ENCODE data around the gene KLHL6. TPM values are rescaled to one million over a fixed set of nuclear protein-coding genes. Genes with fewer than 3 reads are reported as not detected.

KLHL6 gene
- total RNA-seq, 2 donors from 2014 or later: 0.41 to 1.4 TPM

DNA sequence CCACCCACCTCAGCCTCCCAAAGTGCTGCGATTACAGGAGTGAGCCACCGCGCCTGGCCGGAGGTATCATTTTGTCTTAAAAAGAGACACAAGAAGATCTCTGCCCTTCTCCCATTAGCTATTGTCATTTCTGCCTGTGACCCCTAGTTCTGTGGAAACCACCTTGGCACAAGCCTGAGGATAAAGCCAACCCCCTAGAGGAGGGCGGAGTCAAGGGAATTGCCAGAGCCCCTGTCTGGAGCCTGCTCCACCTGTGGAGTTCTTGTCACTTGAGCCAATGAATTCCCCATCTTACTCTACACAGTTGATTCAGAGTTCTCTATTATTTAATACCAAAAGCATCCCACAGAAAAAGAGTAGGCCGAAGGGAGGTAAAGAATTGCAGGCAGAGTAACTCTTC, 34.9 kb upstream of the KLHL6 start:
- no peaks in the 10 kb centered on the region for H3K9me3 ChIP-seq
- H3K4me1 ChIP-seq: peaks cover 0 to 11% of the 10 kb centered on the region in 2 donors
- no peak overlapping the region for H3K27ac ChIP-seq
- no peak for DNase-seq (ENCODE audit: low spot score)
- no peak for TF ChIP-seq CTCF (IDR thresholded peaks at IDR 0.05)
- H3K27me3 ChIP-seq: no peaks in the 10 kb centered on the region
- H3K4me3 ChIP-seq: no peak overlapping the region
- no peaks in the 10 kb centered on the region for H3K36me3 ChIP-seq

GRCh38 chr3:183587336-183587735, 31.8 kb upstream of the KLHL6 start:
- Histone ChIP-seq H3K36me3 (no peaks in the 10 kb centered on the region), H3K4me1 (peaks cover 0 to 42% of the 10 kb centered on the region in 2 donors), H3K27me3 (no peaks in the 10 kb centered on the region), H3K9me3 (no peaks in the 10 kb centered on the region), H3K4me3 (no peak overlapping the region), H3K27ac (no peak overlapping the region)
- TF ChIP-seq CTCF (IDR thresholded peaks at IDR 0.05): no peak
- DNase-seq (ENCODE audit: low spot score): no peak

DNA sequence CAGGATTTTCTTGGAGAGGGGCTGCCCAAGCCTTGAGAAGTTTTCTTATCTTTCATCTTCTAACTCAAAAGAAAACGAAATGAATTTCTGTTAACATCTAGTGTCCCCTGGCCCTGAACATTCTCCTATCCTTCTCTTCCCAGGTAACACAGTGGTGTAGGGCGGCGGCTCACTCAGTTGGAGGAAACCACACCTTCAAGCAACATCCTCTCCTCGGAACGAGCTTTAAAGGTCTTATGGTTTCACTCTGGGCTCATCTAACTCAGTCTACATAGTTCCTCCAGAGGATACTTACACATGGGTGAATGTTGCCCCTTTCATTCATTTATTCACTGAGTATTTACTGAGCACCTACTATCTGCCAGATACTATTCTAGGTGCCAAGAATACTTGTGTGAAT, 31.0 kb upstream of the KLHL6 start:
- H3K27ac ChIP-seq: no peak overlapping the region
- H3K9me3 ChIP-seq: no peaks in the 10 kb centered on the region
- peaks cover 0 to 43% of the 10 kb centered on the region in 2 donors for H3K4me1 ChIP-seq
- no peaks in the 10 kb centered on the region for H3K36me3 ChIP-seq
- no peak for TF ChIP-seq CTCF (IDR thresholded peaks at IDR 0.05)
- no peaks in the 10 kb centered on the region for H3K27me3 ChIP-seq
- DNase-seq (ENCODE audit: low spot score): no peak
- no peak overlapping the region for H3K4me3 ChIP-seq

GRCh38 chr3:183584914-183585280, 29.4 kb upstream of the KLHL6 start:
- Histone ChIP-seq H3K36me3 (no peaks in the 10 kb centered on the region), H3K27ac (peak overlapping the region; percentile 62 to 83), H3K4me1 (peaks cover 0 to 53% of the 10 kb centered on the region in 2 donors), H3K4me3 (no peak overlapping the region), H3K9me3 (no peaks in the 10 kb centered on the region), H3K27me3 (no peaks in the 10 kb centered on the region)
- no peak for TF ChIP-seq CTCF (IDR thresholded peaks at IDR 0.05)
- no peak for DNase-seq (ENCODE audit: low spot score)

DNA sequence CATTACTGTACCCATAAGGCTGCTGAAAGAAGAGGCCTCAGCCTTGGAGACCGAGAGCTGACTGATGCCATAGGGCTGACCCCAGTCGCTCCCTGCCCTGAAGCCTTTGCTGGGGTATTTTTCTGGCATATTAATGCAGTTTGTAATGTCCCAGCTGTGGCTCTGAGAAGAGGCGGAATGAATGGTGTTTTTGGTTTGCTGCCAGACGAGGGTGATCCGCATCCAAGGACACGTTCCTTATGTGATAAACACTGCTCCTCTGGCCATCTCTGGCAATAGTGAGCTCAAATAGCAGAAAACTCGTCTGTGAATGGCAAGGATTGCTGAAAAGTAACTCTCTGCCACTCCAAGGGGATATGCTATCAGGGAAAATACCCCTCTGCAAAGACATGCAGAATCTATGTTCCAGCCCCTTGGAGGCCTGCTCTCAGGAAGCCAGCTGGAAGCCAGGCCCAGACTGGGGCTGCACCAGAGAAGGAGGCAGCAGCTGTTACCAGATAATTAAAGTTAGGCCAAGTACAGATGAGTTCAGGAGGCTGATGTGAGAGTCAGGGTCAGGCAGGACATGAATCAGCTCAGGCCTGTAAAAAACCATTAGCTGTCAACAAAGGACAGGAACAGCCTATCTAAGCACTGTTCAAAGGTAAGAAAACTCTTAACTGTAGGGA, 28.9 kb upstream of the KLHL6 start:
- peaks cover 0 to 56% of the 10 kb centered on the region in 2 donors for H3K4me1 ChIP-seq

More for the DNA sequence above, 28.9 kb upstream of the KLHL6 start:
- Histone ChIP-seq H3K36me3 (no peaks in the 10 kb centered on the region), H3K27ac (peak overlapping the region; percentile 62 to 83), H3K4me3 (no peak overlapping the region), H3K9me3 (no peaks in the 10 kb centered on the region), H3K27me3 (no peaks in the 10 kb centered on the region)
- TF ChIP-seq CTCF (IDR thresholded peaks at IDR 0.05): no peak
- peak; percentile 69 for DNase-seq (ENCODE audit: low spot score)
